Heart left ventricle (tissue), 16 donors: ENCODE measurements around the gene ADPRS. TPM values are rescaled to one million over a fixed set of nuclear protein-coding genes. Genes with fewer than 3 reads are reported as not detected.

Source experiments
- ATAC-seq, 4 donors: fragments of 200-7000 bp; cut with Tn5 transposase; one replicate each; pipeline ENCODE4 v1.9.1; 2020 to 2022; ENCODE audit warnings: moderate library complexity in 4 of 4, mild to moderate bottlenecking in 3 of 4, moderate number of reproducible peaks in 1 of 4
- DNase-seq, 5 donors: peaks; one replicate each; pipeline ENCODE4 v3.0.0-alpha.2; 2020
- H3K27ac ChIP-seq, 12 donors: fragments of 200-600 bp; sonication (generic) in 4 of 12; one replicate each; pipeline versions ENCODE4 v1.5.0 to v1.8.0; 2016 to 2022; ENCODE audit warnings: mild to moderate bottlenecking in 2 of 12
- H3K27me3 ChIP-seq, 9 donors: fragments of 200-600 bp; sonication (generic) in 2 of 9; one replicate each; pipeline versions ENCODE4 v1.5.1 to v1.8.0; 2016 to 2022; ENCODE audit warnings: mild to moderate bottlenecking in 3 of 9
- H3K36me3 ChIP-seq, 9 donors: fragments of 200-600 bp; sonication (generic) in 2 of 9; one replicate each; pipeline versions ENCODE4 v1.5.0 to v1.8.0; 2018 to 2022; ENCODE audit warnings: mild to moderate bottlenecking in 2 of 9
- H3K4me1 ChIP-seq, 12 donors: fragments of 200-600 bp; sonication (generic) in 4 of 12; one replicate each; pipeline versions ENCODE4 v1.5.0 to v1.8.0; 2016 to 2022; ENCODE audit warnings: mild to moderate bottlenecking in 3 of 12
- H3K4me3 ChIP-seq, 12 donors: fragments of 200-600 bp; sonication (generic) in 4 of 12; one replicate each; pipeline versions ENCODE4 v1.5.0 to v1.8.0; 2017 to 2022; ENCODE audit warnings: mild to moderate bottlenecking in 9 of 12, moderate library complexity in 4 of 12
- H3K9me3 ChIP-seq, 12 donors: fragments of 200-600 bp; sonication (generic) in 4 of 12; one replicate each; pipeline versions ENCODE4 v1.5.0 to v1.8.0; 2016 to 2022; ENCODE audit warnings: mild to moderate bottlenecking in 1 of 12
- CTCF ChIP-seq, 12 donors: fragments of 200-600 bp; sonication (generic) in 4 of 12; IDR thresholded peaks; one replicate each; pipeline versions ENCODE4 v1.5.0 to v1.8.0; 2018 to 2022; ENCODE audit warnings: antibody characterized with exemption in 12 of 12, mild to moderate bottlenecking in 5 of 12
- POLR2A ChIP-seq, 2 donors: fragments of 450-650 bp; IDR thresholded peaks; one replicate each; pipeline ENCODE4 v1.6.1; 2017; ENCODE audit warnings: antibody characterized with exemption in 2 of 2, mild to moderate bottlenecking in 2 of 2, moderate library complexity in 2 of 2
- WGBS, 4 donors: extraction: QIAGEN DNeasy Blood & Tissue Kit in 2 of 4; methylation state at CpG; one replicate each; pipeline versions ENCODE4 v1.1.5 to v1.1.7; 2013 to 2018; 5-methylcytosine and 5-hydroxymethylcytosine counted together
- intact Hi-C, 10 donors: fragments of 100-400 bp; cut with DNase I; formaldehyde crosslinking; loops; one replicate each; pipeline versions ENCODE4 v1.11.1 to v1.14.2; 2022
- polyA plus RNA-seq, 2 donors: library from polyadenylated mRNA; stranded (reverse); fragments of 200-250 nt; gene quantifications; one replicate each; pipeline ENCODE4 v1.2.3, GENCODE V29; 2013
- total RNA-seq, 9 donors: library from RNA; depleted of rRNA in 2 of 9; stranded (reverse); fragments of >200 nt in 2 of 9; fragmentation: NEBNext Ultra II Directional in 3 of 9; extraction: Animal tissue kit (Norgen Biotek cat#: 25700) in 3 of 9; gene quantifications; one replicate each; pipeline versions ENCODE4 v1.1.0 to v1.2.4, GENCODE V29; 2016 to 2023
- donor health status: ischemic (EF 13 %, LVEDD 7.1; RV severe dilation, severe dysfunction).
- donor health status: healthy with polysubstance abuse.
- donor health status: DM: no; HTN: yes; CAD: no.
- donor health status: DM: no; HTN: no; CAD: no.
- donor health status: ischemic (EF 25% LVEDD 6.9; RV normal size, moderate dysfunction).
- donor health status: ischemic (EF 25% LVEDD 5.7; RV mildly dilated, moderate dysfunction).
- donor health status: healthy.
- donor health status: DM: yes; HTN: yes; CAD: no.
- donor health status: ischemic (EF 35%, LVEDD 5.7; RV mildly dilated, moderate dysfunction).
- donor health status: nonischemic (EF 11% LVEDD 7.7; RV severe dilation, severe dysfunction).
- donor health status: DM: yes; HTN: yes; CAD: no.
- donor health status: PGD.
- donor health status: ischemic (EF 29% LVEDD 5.4; RV normal size, mild dysfunction).
- donor health status: nonischemic (EF 23%, LVEDD 6.1; RV moderate dilation, normal function).

Gene ADPRS
- total and polyA plus RNA-seq, 11 donors, result 11.3 to 49.0 (median 18.2) TPM

GRCh38 chr1:36122062-36123030 lies 33.7 kb downstream of the ADPRS start:
- Histone ChIP-seq H3K4me3 (peak overlapping the region in 1 of 12 donors; percentile 25), H3K36me3 (no peaks in the 10 kb centered on the region), H3K27ac (peak overlapping the region in 1 of 12 donors; percentile 86), H3K4me1 (peaks cover 0 to 40% (median 0%) of the 10 kb centered on the region in 12 donors), H3K9me3 (no peaks in the 10 kb centered on the region), H3K27me3 (peaks cover 0 to 18% (median 0%) of the 10 kb centered on the region in 9 donors)
- intact Hi-C loops, result no loop called here
- ATAC-seq, result no peak
- TF ChIP-seq CTCF (IDR thresholded peaks at IDR 0.05) (no peak), POLR2A (IDR thresholded peaks at IDR 0.05) (no peak)
- DNase-seq, result no peak
- WGBS, 4 donors, result 81 to 91% (median 86%) methylated on average over 12 of the region's 12 CpGs

DNA sequence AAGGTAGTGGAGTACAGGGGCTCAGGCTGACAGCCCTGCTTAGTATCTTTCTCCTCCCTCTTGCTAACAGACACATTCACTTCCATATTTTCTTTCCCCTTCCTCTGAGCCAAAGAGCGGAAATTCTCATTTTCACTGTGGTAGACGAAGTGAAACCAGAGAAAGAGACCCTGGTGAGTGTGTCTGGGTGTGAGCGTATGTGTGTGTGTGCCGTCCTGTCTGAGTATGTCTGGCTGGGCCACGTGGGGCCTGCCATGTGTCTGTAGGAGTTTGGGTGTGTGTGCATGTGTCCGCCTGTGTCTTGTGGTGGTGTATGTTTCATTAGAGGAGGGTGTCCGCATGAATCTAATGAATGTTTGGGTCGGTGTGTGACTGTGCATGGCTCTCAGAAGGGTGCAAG lies 34.7 kb downstream of the ADPRS start:
- H3K36me3 ChIP-seq, result no peaks in the 10 kb centered on the region
- intact Hi-C loops, result no loop called here
- peaks cover 0 to 18% (median 0%) of the 10 kb centered on the region in 9 donors for H3K27me3 ChIP-seq
- TF ChIP-seq CTCF (IDR thresholded peaks at IDR 0.05), result no peak
- TF ChIP-seq POLR2A (IDR thresholded peaks at IDR 0.05), result no peak
- WGBS, 4 donors, result 59 to 80% (median 66%) methylated on average over 8 of the region's 8 CpGs
- H3K4me1 ChIP-seq, result peaks cover 0 to 40% (median 0%) of the 10 kb centered on the region in 12 donors
- peak overlapping the region in 2 of 12 donors; percentile 19 to 25 for H3K4me3 ChIP-seq
- peak in 3 of 4 donors; percentile 27 to 49 (median 31) for ATAC-seq
- H3K27ac ChIP-seq, result peak overlapping the region in 1 of 12 donors; percentile 86
- H3K9me3 ChIP-seq, result no peaks in the 10 kb centered on the region
- DNase-seq, result peak in 1 of 5 donors; percentile 68

- intact Hi-C loops, result no loop called here
- no peaks in the 10 kb centered on the region for H3K9me3 ChIP-seq
- no peak for ATAC-seq
- H3K4me1 ChIP-seq, result peaks cover 0 to 35% (median 0%) of the 10 kb centered on the region in 12 donors
- H3K27me3 ChIP-seq, result peaks cover 0 to 18% (median 0%) of the 10 kb centered on the region in 9 donors
- H3K4me3 ChIP-seq, result peak overlapping the region in 8 of 12 donors; percentile 15 to 52 (median 42)
- DNase-seq, result no peak
- 22 to 59% (median 25%) methylated on average over 15 to 42 of the region's 42 CpGs for WGBS, 4 donors
- H3K27ac ChIP-seq, result peak overlapping the region in 1 of 12 donors; percentile 57
- no peak for TF ChIP-seq POLR2A (IDR thresholded peaks at IDR 0.05)
- TF ChIP-seq CTCF (IDR thresholded peaks at IDR 0.05), result no peak
- no peaks in the 10 kb centered on the region for H3K36me3 ChIP-seq
Measured at GRCh38 chr1:36124404-36125128, 35.9 kb downstream of the ADPRS start.
